HEK293 (cell line): Measurements from ENCODE around the gene ATXN7.

Experiments used
- IKZF3 ChIP-seq: fragments of 450-650 bp; IDR thresholded peaks from 2 replicates; pipeline ENCODE4 v1.5.0; 2018; ENCODE audit warnings: missing biosample characterization, mild to moderate bottlenecking, missing genetic modification characterization, moderate library complexity
- KLF7 ChIP-seq: fragments of 450-650 bp; formaldehyde crosslinking; IDR thresholded peaks from 2 replicates; pipeline ENCODE4 v1.5.1; 2016; ENCODE audit warnings: missing biosample characterization, missing genetic modification characterization, borderline replicate concordance
- ZBTB1 ChIP-seq: fragments of 450-650 bp; formaldehyde crosslinking; IDR thresholded peaks from 2 replicates; pipeline ENCODE4 v1.5.1; 2016; ENCODE audit warnings: missing biosample characterization, missing genetic modification characterization
- ZBTB48 ChIP-seq: fragments of 450-650 bp; formaldehyde crosslinking; IDR thresholded peaks from 2 replicates; pipeline ENCODE4 v1.5.1; 2016; ENCODE audit warnings: missing biosample characterization, missing genetic modification characterization
- ZNF114 ChIP-seq: fragments of 450-650 bp; formaldehyde crosslinking; IDR thresholded peaks from 2 replicates; pipeline ENCODE4 v1.5.0; 2017; ENCODE audit warnings: missing biosample characterization, missing genetic modification characterization
- ZNF202 ChIP-seq: fragments of 450-650 bp; formaldehyde crosslinking; IDR thresholded peaks from 2 replicates; pipeline ENCODE4 v1.5.1; 2016; ENCODE audit warnings: missing biosample characterization, missing genetic modification characterization, borderline replicate concordance
- ZNF223 ChIP-seq: fragments of 450-650 bp; formaldehyde crosslinking; IDR thresholded peaks from 2 replicates; pipeline ENCODE4 v1.5.1; 2016; ENCODE audit warnings: missing biosample characterization, missing genetic modification characterization
- ZNF24 ChIP-seq: fragments of 450-650 bp; formaldehyde crosslinking; IDR thresholded peaks from 2 replicates; pipeline ENCODE4 v1.5.1; 2016; ENCODE audit warnings: missing biosample characterization, missing genetic modification characterization
- ZNF610 ChIP-seq: fragments of 450-650 bp; formaldehyde crosslinking; IDR thresholded peaks from 2 replicates; pipeline ENCODE4 v1.5.1; 2016; ENCODE audit warnings: missing biosample characterization, missing genetic modification characterization, borderline replicate concordance
- ZNF658 ChIP-seq: fragments of 450-650 bp; formaldehyde crosslinking; IDR thresholded peaks from 2 replicates; pipeline ENCODE4; 2016; ENCODE audit warnings: missing biosample characterization, missing genetic modification characterization
- ZSCAN16 ChIP-seq: fragments of 450-650 bp; formaldehyde crosslinking; IDR thresholded peaks from 2 replicates; pipeline ENCODE4 v1.5.1; 2016; ENCODE audit warnings: missing biosample characterization, missing genetic modification characterization
- TF ChIP-seq, protein P1 (sequence below): fragments of 450-650 bp; formaldehyde crosslinking; IDR thresholded peaks from 2 replicates; pipeline ENCODE4 v1.5.1; 2016; ENCODE audit warnings: missing biosample characterization, missing genetic modification characterization
- TF ChIP-seq, protein P2 (sequence below): fragments of 450-650 bp; formaldehyde crosslinking; IDR thresholded peaks from 2 replicates; pipeline ENCODE4 v1.5.1; 2017; ENCODE audit warnings: missing biosample characterization, missing genetic modification characterization

DNA sequence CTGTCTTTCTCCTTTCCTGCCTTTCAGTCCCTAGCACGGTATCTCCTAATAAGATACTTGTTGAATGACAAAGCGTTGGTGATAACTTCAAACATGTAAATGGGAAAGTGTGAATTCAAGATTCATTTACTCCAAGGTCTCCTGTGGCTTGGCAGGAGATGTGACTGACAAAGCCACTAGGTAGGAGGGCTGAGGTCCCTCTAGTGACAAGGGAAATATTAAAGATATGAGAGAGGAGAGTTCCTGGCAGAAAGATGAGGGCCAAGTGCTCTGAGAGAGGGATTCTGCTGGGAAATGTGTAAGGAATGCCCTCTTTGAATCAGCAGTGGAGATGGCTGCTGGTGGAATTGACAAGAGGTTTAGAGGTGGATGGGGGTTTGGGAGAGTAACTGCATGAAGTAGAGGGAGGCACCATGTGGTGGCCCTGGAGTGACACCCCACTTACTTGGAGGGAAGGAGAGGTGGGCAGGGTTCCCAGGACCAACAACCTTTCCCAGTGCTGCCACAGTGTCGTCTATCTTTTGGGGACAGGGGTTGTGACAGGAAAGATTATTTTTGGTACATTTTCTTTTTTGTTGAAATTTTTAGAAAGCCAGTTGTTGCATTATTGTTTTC, 91.5 kb downstream of the ATXN7 start:
- TF ChIP-seq, protein P1, sequence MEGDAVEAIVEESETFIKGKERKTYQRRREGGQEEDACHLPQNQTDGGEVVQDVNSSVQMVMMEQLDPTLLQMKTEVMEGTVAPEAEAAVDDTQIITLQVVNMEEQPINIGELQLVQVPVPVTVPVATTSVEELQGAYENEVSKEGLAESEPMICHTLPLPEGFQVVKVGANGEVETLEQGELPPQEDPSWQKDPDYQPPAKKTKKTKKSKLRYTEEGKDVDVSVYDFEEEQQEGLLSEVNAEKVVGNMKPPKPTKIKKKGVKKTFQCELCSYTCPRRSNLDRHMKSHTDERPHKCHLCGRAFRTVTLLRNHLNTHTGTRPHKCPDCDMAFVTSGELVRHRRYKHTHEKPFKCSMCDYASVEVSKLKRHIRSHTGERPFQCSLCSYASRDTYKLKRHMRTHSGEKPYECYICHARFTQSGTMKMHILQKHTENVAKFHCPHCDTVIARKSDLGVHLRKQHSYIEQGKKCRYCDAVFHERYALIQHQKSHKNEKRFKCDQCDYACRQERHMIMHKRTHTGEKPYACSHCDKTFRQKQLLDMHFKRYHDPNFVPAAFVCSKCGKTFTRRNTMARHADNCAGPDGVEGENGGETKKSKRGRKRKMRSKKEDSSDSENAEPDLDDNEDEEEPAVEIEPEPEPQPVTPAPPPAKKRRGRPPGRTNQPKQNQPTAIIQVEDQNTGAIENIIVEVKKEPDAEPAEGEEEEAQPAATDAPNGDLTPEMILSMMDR (tag by site-specific recombination): no peak
- TF ChIP-seq ZNF24 (tag by site-specific recombination) (no peak), ZNF114 (no peak), KLF7 (tag by site-specific recombination) (no peak), ZNF202 (tag by site-specific recombination) (no peak), ZBTB1 (no peak), ZNF610 (tag by site-specific recombination) (no peak), ZNF658 (tag by site-specific recombination) (no peak), ZNF223 (tag by site-specific recombination) (no peak), IKZF3 (tag by site-specific recombination) (no peak), ZBTB48 (tag by site-specific recombination) (no peak), ZSCAN16 (tag by site-specific recombination) (no peak)
- TF ChIP-seq, protein P2, sequence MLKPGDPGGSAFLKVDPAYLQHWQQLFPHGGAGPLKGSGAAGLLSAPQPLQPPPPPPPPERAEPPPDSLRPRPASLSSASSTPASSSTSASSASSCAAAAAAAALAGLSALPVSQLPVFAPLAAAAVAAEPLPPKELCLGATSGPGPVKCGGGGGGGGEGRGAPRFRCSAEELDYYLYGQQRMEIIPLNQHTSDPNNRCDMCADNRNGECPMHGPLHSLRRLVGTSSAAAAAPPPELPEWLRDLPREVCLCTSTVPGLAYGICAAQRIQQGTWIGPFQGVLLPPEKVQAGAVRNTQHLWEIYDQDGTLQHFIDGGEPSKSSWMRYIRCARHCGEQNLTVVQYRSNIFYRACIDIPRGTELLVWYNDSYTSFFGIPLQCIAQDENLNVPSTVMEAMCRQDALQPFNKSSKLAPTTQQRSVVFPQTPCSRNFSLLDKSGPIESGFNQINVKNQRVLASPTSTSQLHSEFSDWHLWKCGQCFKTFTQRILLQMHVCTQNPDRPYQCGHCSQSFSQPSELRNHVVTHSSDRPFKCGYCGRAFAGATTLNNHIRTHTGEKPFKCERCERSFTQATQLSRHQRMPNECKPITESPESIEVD (tag by site-specific recombination): no peak
